ENCODE measurements around the gene IMP4.

- TF ChIP-seq POLR2A (IDR thresholded peaks at IDR 0.05), result peak; percentile 63
- peak; percentile 34 to 67 (median 46) for TF ChIP-seq CTCF (IDR thresholded peaks at IDR 0.05)
Observed at GRCh38 chr2:130355578-130356431, 13.1 kb downstream of the IMP4 start, which contains the start of gene PTPN18.
